ENCODE data around the gene GRID2. TPM values are rescaled to one million over a fixed set of nuclear protein-coding genes. Genes with fewer than 3 reads are reported as not detected.
A peak's percentile ranks its signal among the peaks of the same experiment; 100 is the strongest.

Gene GRID2
- total RNA-seq, 1 experiment from 2014 or later = not detected

- DNase-seq (ENCODE audit: low read depth) = no peak
Observed at GRCh38 chr4:93779228-93779627, 1475.5 kb downstream of the GRID2 start.

GRCh38 chr4:93780080-93780479 is 1476.3 kb downstream of the GRID2 start:
- DNase-seq (ENCODE audit: low read depth) = no peak

GRCh38 chr4:93781198-93781597 is 1477.4 kb downstream of the GRID2 start:
- DNase-seq (ENCODE audit: low read depth) = no peak

GRCh38 chr4:93786149-93786548 is 1482.4 kb downstream of the GRID2 start:
- DNase-seq (ENCODE audit: low read depth) = no peak

GRCh38 chr4:93788712-93789111 is 1484.9 kb downstream of the GRID2 start:
- DNase-seq (ENCODE audit: low read depth) = peak; percentile 37

- peak; percentile 48 for DNase-seq (ENCODE audit: low read depth)
Observed at GRCh38 chr4:93791570-93792195, 1487.9 kb downstream of the GRID2 start.

GRCh38 chr4:93802045-93802444 is 1498.3 kb downstream of the GRID2 start:
- DNase-seq (ENCODE audit: low read depth) = no peak

- DNase-seq (ENCODE audit: low read depth) = no peak
Observed at GRCh38 chr4:93809773-93810172, 1506.0 kb downstream of the GRID2 start.

GRCh38 chr4:93810340-93810992 is 1506.7 kb downstream of the GRID2 start:
- no peak for DNase-seq (ENCODE audit: low read depth)

GRCh38 chr4:93813092-93813491 is 1509.3 kb downstream of the GRID2 start:
- no peak for DNase-seq (ENCODE audit: low read depth)

- DNase-seq (ENCODE audit: low read depth) = peak; percentile 34
Observed at GRCh38 chr4:93814141-93814540, 1510.4 kb downstream of the GRID2 start.

- no peak for DNase-seq (ENCODE audit: low read depth)
Observed at GRCh38 chr4:93814722-93815121, 1511.0 kb downstream of the GRID2 start.

Small RNA genes lying within 50 kb of the gene (small RNA-seq; reads per million reads assigned to genes)
- gene RNA5SP164 = not detected

Data from HT1080 (cell line).